Measurements from ENCODE around the gene CHRNA10. TPM values are rescaled to one million over a fixed set of nuclear protein-coding genes. Genes with fewer than 3 reads are reported as not detected.
A peak's percentile ranks its signal among the peaks of the same experiment; 100 is the strongest.

Gene CHRNA10
- total and polyA plus RNA-seq, 2 experiments from 2014 or later, result 0.53 TPM; not detected in 1

- Histone ChIP-seq H3K4me1 (ENCODE audit: insufficient read depth) (no peaks in the 10 kb centered on the region), H3K4me3 (no peak overlapping the region), H3K27me3 (no peaks in the 10 kb centered on the region), H3K9me2 (replicated peaks; ENCODE audit: insufficient read depth) (no peaks in the 10 kb centered on the region), H3K9me3 (ENCODE audit: low read depth) (no peaks in the 10 kb centered on the region), H2AFZ (no peak overlapping the region), H4K20me1 (ENCODE audit: insufficient read depth, poor library complexity, severe bottlenecking) (no peaks in the 10 kb centered on the region), H3K4me2 (no peak overlapping the region), H3K79me2 (no peaks in the 10 kb centered on the region), H3K36me3 (replicated peaks; ENCODE audit: insufficient read depth, low read depth) (no peaks in the 10 kb centered on the region), H3K27ac (peak overlapping the region; percentile 64)
- WGBS (ENCODE audit: low lambda C conversion rate, missing lambda C conversion rate), result 92% methylated on average over 23 of the region's 23 CpGs
- no peak for DNase-seq (ENCODE audit: low spot score)
- TF ChIP-seq EZH2phosphoT487 (IDR thresholded peaks at IDR 0.05; ENCODE audit: low read depth, severe bottlenecking, unreplicated experiment), result no peak
- no peak for TF ChIP-seq CTCF (IDR thresholded peaks at IDR 0.05; ENCODE audit: poor library complexity)
- no peak for TF ChIP-seq EZH2 (IDR thresholded peaks at IDR 0.05; ENCODE audit: borderline replicate concordance)
Measured at GRCh38 chr11:3626250-3626960, 44.8 kb downstream of the CHRNA10 start.

- no peak overlapping the region for H3K4me2 ChIP-seq
- H3K27me3 ChIP-seq, result no peaks in the 10 kb centered on the region
- H3K27ac ChIP-seq, result no peak overlapping the region
- no peaks in the 10 kb centered on the region for H3K36me3 ChIP-seq (replicated peaks; ENCODE audit: insufficient read depth, low read depth)
- H3K79me2 ChIP-seq, result no peaks in the 10 kb centered on the region
- no peak overlapping the region for H2AFZ ChIP-seq
- DNase-seq (ENCODE audit: low spot score), result no peak
- no peaks in the 10 kb centered on the region for H3K9me2 ChIP-seq (replicated peaks; ENCODE audit: insufficient read depth)
- no peaks in the 10 kb centered on the region for H3K4me1 ChIP-seq (ENCODE audit: insufficient read depth)
- TF ChIP-seq EZH2 (IDR thresholded peaks at IDR 0.05; ENCODE audit: borderline replicate concordance) (no peak), CTCF (IDR thresholded peaks at IDR 0.05; ENCODE audit: poor library complexity) (no peak), EZH2phosphoT487 (IDR thresholded peaks at IDR 0.05; ENCODE audit: low read depth, severe bottlenecking, unreplicated experiment) (no peak)
- H3K9me3 ChIP-seq (ENCODE audit: low read depth), result no peaks in the 10 kb centered on the region
- 59% methylated on average over 8 of the region's 8 CpGs for WGBS (ENCODE audit: low lambda C conversion rate, missing lambda C conversion rate)
- H3K4me3 ChIP-seq, result no peak overlapping the region
- H4K20me1 ChIP-seq (ENCODE audit: insufficient read depth, poor library complexity, severe bottlenecking), result no peaks in the 10 kb centered on the region
Measured at GRCh38 chr11:3623767-3624458, 47.3 kb downstream of the CHRNA10 start.

- H3K4me1 ChIP-seq (ENCODE audit: insufficient read depth), result no peaks in the 10 kb centered on the region
- H3K4me2 ChIP-seq, result no peak overlapping the region
- no peak overlapping the region for H3K4me3 ChIP-seq
- no peaks in the 10 kb centered on the region for H3K36me3 ChIP-seq (replicated peaks; ENCODE audit: insufficient read depth, low read depth)
- WGBS (ENCODE audit: low lambda C conversion rate, missing lambda C conversion rate), result 92% methylated on average over 5 of the region's 5 CpGs
- TF ChIP-seq EZH2phosphoT487 (IDR thresholded peaks at IDR 0.05; ENCODE audit: low read depth, severe bottlenecking, unreplicated experiment), result no peak
- no peak for TF ChIP-seq CTCF (IDR thresholded peaks at IDR 0.05; ENCODE audit: poor library complexity)
- no peak for TF ChIP-seq EZH2 (IDR thresholded peaks at IDR 0.05; ENCODE audit: borderline replicate concordance)
- no peaks in the 10 kb centered on the region for H3K27me3 ChIP-seq
- H3K9me3 ChIP-seq (ENCODE audit: low read depth), result no peaks in the 10 kb centered on the region
- H4K20me1 ChIP-seq (ENCODE audit: insufficient read depth, poor library complexity, severe bottlenecking), result no peaks in the 10 kb centered on the region
- DNase-seq (ENCODE audit: low spot score), result no peak
- no peak overlapping the region for H2AFZ ChIP-seq
- no peak overlapping the region for H3K27ac ChIP-seq
- H3K9me2 ChIP-seq (replicated peaks; ENCODE audit: insufficient read depth), result no peaks in the 10 kb centered on the region
- H3K79me2 ChIP-seq, result no peaks in the 10 kb centered on the region
Measured at GRCh38 chr11:3623121-3623520, 48.1 kb downstream of the CHRNA10 start.

Data from hepatocyte (in vitro differentiated cells).